ENCODE measurements around the gene FANCF.

GRCh38 chr11:22625448-22626287 lies at the start of gene FANCF:
- no peak for TF ChIP-seq CTCF (IDR thresholded peaks at IDR 0.05)
- TF ChIP-seq ESRRA (CRISPR knock-in tag; IDR thresholded peaks at IDR 0.05; ENCODE audit: borderline replicate concordance) = 0 out of 2 replicates have a peak, but pooled peaks have one; percentile 51
- no peak for TF ChIP-seq ELF4 (CRISPR knock-in tag; IDR thresholded peaks at IDR 0.05; ENCODE audit: low read depth)
